ENCODE measurements around the gene AKAP11.

- TF ChIP-seq, protein P1, sequence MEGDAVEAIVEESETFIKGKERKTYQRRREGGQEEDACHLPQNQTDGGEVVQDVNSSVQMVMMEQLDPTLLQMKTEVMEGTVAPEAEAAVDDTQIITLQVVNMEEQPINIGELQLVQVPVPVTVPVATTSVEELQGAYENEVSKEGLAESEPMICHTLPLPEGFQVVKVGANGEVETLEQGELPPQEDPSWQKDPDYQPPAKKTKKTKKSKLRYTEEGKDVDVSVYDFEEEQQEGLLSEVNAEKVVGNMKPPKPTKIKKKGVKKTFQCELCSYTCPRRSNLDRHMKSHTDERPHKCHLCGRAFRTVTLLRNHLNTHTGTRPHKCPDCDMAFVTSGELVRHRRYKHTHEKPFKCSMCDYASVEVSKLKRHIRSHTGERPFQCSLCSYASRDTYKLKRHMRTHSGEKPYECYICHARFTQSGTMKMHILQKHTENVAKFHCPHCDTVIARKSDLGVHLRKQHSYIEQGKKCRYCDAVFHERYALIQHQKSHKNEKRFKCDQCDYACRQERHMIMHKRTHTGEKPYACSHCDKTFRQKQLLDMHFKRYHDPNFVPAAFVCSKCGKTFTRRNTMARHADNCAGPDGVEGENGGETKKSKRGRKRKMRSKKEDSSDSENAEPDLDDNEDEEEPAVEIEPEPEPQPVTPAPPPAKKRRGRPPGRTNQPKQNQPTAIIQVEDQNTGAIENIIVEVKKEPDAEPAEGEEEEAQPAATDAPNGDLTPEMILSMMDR (IDR thresholded peaks at IDR 0.05), result no peak
- no peak for TF ChIP-seq POLR2A (IDR thresholded peaks at IDR 0.05)
These were observed 5.8 kb downstream of the AKAP11 start for GRCh38 chr13:42277618-42278276.

All from lower leg skin (tissue), 3 donors.